Upper lobe of left lung (tissue), 4 donors: ENCODE data around the gene DNAJC8.

Experiments used
- EP300 ChIP-seq, 4 donors: sonication (generic); formaldehyde crosslinking; IDR thresholded peaks; one replicate each; pipeline ENCODE4 v1.5.1; 2017; ENCODE audit warnings: antibody characterized with exemption in 4 of 4, control low read depth in 2 of 4
- POLR2A ChIP-seq, 4 donors: fragments of 450-650 bp; IDR thresholded peaks; one replicate each; pipeline ENCODE4 v1.5.1; 2016 to 2017; ENCODE audit warnings: antibody characterized with exemption in 4 of 4, mild to moderate bottlenecking in 2 of 4
- TF ChIP-seq, protein P1 (sequence below), 6 experiments: fragments of 450-650 bp in 4 of 6; fragments of 200-600 bp in 2 of 6; sonication (generic) in 2 of 6; IDR thresholded peaks; one replicate each; pipeline ENCODE4 v1.5.1; 2016 to 2019; ENCODE audit warnings: antibody characterized with exemption in 6 of 6

DNA sequence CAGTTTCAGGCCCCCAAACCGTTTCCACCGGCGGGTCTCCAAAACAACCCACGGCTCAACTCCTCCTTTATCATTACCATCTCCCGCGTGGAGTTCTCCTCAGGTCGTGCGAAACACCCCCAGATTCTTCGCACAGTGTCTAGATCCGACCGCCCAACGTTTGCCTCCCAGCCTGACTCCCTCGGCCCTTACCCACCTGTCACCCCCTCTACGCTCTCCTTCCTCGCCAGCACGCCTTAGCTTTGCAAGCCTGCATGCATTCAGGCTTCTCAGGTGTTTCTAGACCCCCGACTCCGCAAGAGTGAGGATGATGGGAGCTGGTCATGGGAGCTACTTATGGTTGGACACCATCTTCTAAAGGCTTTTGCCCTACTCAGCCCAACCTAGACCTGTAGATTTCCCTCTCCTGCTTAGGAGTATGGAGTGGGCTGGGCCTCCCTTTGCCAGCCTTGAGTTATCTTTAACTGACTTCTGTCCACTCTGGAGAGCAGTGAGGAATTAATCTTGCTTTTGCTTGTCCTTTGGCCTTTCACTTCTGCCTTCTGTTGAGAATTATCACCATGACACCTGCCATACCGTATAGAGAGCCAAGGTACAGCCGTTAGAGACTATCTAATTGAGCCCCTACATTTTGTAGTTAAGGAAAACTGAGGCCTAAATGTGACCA is 4.0 kb upstream of the DNAJC8 start:
- TF ChIP-seq EP300 (IDR thresholded peaks at IDR 0.05) (no peak), POLR2A (IDR thresholded peaks at IDR 0.05) (no peak)
- TF ChIP-seq, protein P1, sequence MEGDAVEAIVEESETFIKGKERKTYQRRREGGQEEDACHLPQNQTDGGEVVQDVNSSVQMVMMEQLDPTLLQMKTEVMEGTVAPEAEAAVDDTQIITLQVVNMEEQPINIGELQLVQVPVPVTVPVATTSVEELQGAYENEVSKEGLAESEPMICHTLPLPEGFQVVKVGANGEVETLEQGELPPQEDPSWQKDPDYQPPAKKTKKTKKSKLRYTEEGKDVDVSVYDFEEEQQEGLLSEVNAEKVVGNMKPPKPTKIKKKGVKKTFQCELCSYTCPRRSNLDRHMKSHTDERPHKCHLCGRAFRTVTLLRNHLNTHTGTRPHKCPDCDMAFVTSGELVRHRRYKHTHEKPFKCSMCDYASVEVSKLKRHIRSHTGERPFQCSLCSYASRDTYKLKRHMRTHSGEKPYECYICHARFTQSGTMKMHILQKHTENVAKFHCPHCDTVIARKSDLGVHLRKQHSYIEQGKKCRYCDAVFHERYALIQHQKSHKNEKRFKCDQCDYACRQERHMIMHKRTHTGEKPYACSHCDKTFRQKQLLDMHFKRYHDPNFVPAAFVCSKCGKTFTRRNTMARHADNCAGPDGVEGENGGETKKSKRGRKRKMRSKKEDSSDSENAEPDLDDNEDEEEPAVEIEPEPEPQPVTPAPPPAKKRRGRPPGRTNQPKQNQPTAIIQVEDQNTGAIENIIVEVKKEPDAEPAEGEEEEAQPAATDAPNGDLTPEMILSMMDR (IDR thresholded peaks at IDR 0.05) = no peak
